ENCODE results near the gene ANGEL1.

DNA sequence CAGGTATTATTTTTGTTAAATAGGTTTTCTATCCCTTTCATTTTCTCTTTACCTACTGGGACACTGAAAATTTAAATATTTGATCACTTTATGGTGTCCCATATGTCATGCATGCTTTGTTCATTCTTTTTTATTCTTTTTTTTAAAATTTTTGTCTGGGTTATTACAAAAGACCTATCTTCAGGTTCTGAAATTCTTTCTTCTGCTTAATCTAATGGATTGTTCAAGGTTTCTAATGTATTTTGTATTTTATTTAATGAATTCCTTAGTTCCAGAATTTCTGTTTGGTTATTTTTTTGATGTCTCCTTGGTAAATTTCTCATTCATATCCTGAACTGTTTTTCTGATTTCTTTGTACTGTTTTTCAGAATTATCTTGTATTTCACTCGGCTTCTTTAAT, 71.6 kb downstream of the ANGEL1 start:
- TF ChIP-seq CTCF (conservative IDR thresholded peaks at IDR 0.05) (no peak), EZH2 (IDR thresholded peaks at IDR 0.05; ENCODE audit: low read depth) (no peak)
